Smooth muscle cell of the brain vasculature (primary cell): ENCODE results near the gene FAR1.

Source experiments
- DNase-seq: peaks from one replicate; pipeline ENCODE4 v3.0.0-alpha.2; 2012; ENCODE audit warnings: low read depth, low spot score

FAR1 gene

GRCh38 chr11:13669544-13670488 lies 1.3 kb downstream of the FAR1 start:
- DNase-seq: no peak

- no peak for DNase-seq
Measured at GRCh38 chr11:13672576-13673210, 4.2 kb downstream of the FAR1 start.

GRCh38 chr11:13674799-13675509 lies 6.5 kb downstream of the FAR1 start:
- no peak for DNase-seq

GRCh38 chr11:13676576-13676975 lies 8.1 kb downstream of the FAR1 start:
- DNase-seq: no peak

GRCh38 chr11:13679768-13680167 lies 11.3 kb downstream of the FAR1 start:
- DNase-seq: no peak

- no peak for DNase-seq
Measured at GRCh38 chr11:13680501-13681264, 12.2 kb downstream of the FAR1 start.

GRCh38 chr11:13681446-13681845 lies 13.0 kb downstream of the FAR1 start:
- no peak for DNase-seq

GRCh38 chr11:13682212-13682611 lies 13.7 kb downstream of the FAR1 start:
- DNase-seq: no peak

GRCh38 chr11:13685461-13686108 lies 17.1 kb downstream of the FAR1 start:
- DNase-seq: no peak

- DNase-seq: no peak
Measured at GRCh38 chr11:13686776-13687175, 18.3 kb downstream of the FAR1 start.

- no peak for DNase-seq
Measured at GRCh38 chr11:13687271-13687670, 18.8 kb downstream of the FAR1 start.

GRCh38 chr11:13691286-13691899 lies 22.9 kb downstream of the FAR1 start:
- DNase-seq: no peak

- no peak for DNase-seq
Measured at GRCh38 chr11:13692172-13692571, 23.7 kb downstream of the FAR1 start.

- no peak for DNase-seq
Measured at GRCh38 chr11:13694115-13694514, 25.6 kb downstream of the FAR1 start.

- DNase-seq: no peak
Measured at GRCh38 chr11:13695886-13696285, 27.4 kb downstream of the FAR1 start.

- DNase-seq: no peak
Measured at GRCh38 chr11:13697710-13698109, 29.2 kb downstream of the FAR1 start.

GRCh38 chr11:13698132-13698531 lies 29.7 kb downstream of the FAR1 start:
- DNase-seq: no peak

GRCh38 chr11:13699041-13699440 lies 30.6 kb downstream of the FAR1 start:
- no peak for DNase-seq

GRCh38 chr11:13699870-13700269 lies 31.4 kb downstream of the FAR1 start:
- DNase-seq: no peak

- DNase-seq: no peak
Measured at GRCh38 chr11:13701506-13701905, 33.0 kb downstream of the FAR1 start.

- no peak for DNase-seq
Measured at GRCh38 chr11:13702071-13702470, 33.6 kb downstream of the FAR1 start.
